ENCODE results near the gene CACNA2D3. TPM values are rescaled to one million over a fixed set of nuclear protein-coding genes. Genes with fewer than 3 reads are reported as not detected.

Gene CACNA2D3
- total RNA-seq, 4 donors from 2014 or later: 0.94 to 3.6 (median 2.1) TPM

GRCh38 chr3:54719914-54720313 lies 597.6 kb downstream of the CACNA2D3 start:
- no peak for TF ChIP-seq CTCF (IDR thresholded peaks at IDR 0.05; ENCODE audit: low read depth)

GRCh38 chr3:54720604-54721003 lies 598.3 kb downstream of the CACNA2D3 start:
- no peak for TF ChIP-seq CTCF (IDR thresholded peaks at IDR 0.05; ENCODE audit: low read depth)

GRCh38 chr3:54731732-54732445 lies 609.5 kb downstream of the CACNA2D3 start:
- TF ChIP-seq CTCF (IDR thresholded peaks at IDR 0.05; ENCODE audit: low read depth): no peak

GRCh38 chr3:54733106-54734006 lies 611.0 kb downstream of the CACNA2D3 start:
- no peak for TF ChIP-seq CTCF (IDR thresholded peaks at IDR 0.05; ENCODE audit: low read depth)

- no peak for TF ChIP-seq CTCF (IDR thresholded peaks at IDR 0.05; ENCODE audit: low read depth)
These were observed 614.1 kb downstream of the CACNA2D3 start for GRCh38 chr3:54736459-54736858.

GRCh38 chr3:54743755-54744154 lies 621.4 kb downstream of the CACNA2D3 start:
- TF ChIP-seq CTCF (IDR thresholded peaks at IDR 0.05; ENCODE audit: low read depth): no peak

- no peak for TF ChIP-seq CTCF (IDR thresholded peaks at IDR 0.05; ENCODE audit: low read depth)
These were observed 621.9 kb downstream of the CACNA2D3 start for GRCh38 chr3:54744291-54744690.
